Activated T-helper 17 cell treated with anti-CD3 and anti-CD28 coated beads, Interleukin-2, amount 50 U/mL, for 72 hours (primary cell): ENCODE measurements around the gene CEP120. TPM values are rescaled to one million over a fixed set of nuclear protein-coding genes. Genes with fewer than 3 reads are reported as not detected.
A peak's percentile ranks its signal among the peaks of the same experiment; 100 is the strongest.
"Not testable (repeated sequence)": the region's sequence is repeated elsewhere in the genome, so short reads cannot be mapped to it uniquely, and the experiment has no call there.

Experiments used
- ATAC-seq: fragments of 150-1000 bp; cut with Tn5 transposase; replicated peaks from 2 replicates; pipeline ENCODE4 v1.10.0; 2021; ENCODE audit warnings: mild to moderate bottlenecking, moderate library complexity
- H3K27ac Mint-ChIP-seq: one replicate; pipeline ENCODE4 v1.8.0; 2022; ENCODE audit warnings: mixed read lengths
- H3K27me3 Mint-ChIP-seq: one replicate; pipeline ENCODE4 v1.8.0; 2022; ENCODE audit warnings: mixed read lengths
- H3K36me3 Mint-ChIP-seq: one replicate; pipeline ENCODE4 v1.8.0; 2022; ENCODE audit warnings: low read depth, mild to moderate bottlenecking, mixed read lengths
- H3K4me1 Mint-ChIP-seq: one replicate; pipeline ENCODE4 v1.8.0; 2022; ENCODE audit warnings: mixed read lengths
- H3K4me3 Mint-ChIP-seq: one replicate; pipeline ENCODE4 v1.8.0; 2022; ENCODE audit warnings: mild to moderate bottlenecking, mixed read lengths
- H3K9me3 Mint-ChIP-seq: one replicate; pipeline ENCODE4 v1.8.0; 2022; ENCODE audit warnings: mixed read lengths
- total RNA-seq, 2 donors: library from RNA; stranded (reverse); gene quantifications; one replicate each; pipeline ENCODE4 v1.2.3, GENCODE V29; 2022

Gene CEP120
- total RNA-seq, 2 donors from 2014 or later = 20.3 to 34.5 TPM

DNA sequence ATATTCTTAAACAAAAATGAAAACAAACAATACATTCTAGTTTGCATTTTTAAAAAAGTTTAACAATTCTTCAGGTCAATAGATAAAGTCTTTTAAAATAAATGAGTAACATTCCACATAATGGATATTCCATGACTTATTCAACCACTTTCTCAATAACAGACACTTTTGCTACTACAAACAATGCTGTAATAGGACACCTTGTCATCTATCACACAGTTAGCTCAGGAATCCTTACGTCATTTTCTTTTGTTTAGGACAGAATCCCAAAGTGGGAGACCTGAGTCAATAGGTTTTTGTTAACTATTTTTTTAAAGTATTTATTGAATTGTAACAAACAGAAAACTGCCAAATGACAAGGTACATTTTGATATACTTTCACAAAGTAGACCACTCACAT is 72.5 kb downstream of the CEP120 start:
- peaks cover 51% of the 10 kb centered on the region for H3K36me3 Mint-ChIP-seq
- no peak overlapping the region for H3K4me3 Mint-ChIP-seq
- no peaks in the 10 kb centered on the region for H3K4me1 Mint-ChIP-seq
- no peak for ATAC-seq
- H3K9me3 Mint-ChIP-seq = no peaks in the 10 kb centered on the region
- H3K27ac Mint-ChIP-seq = no peak overlapping the region
- H3K27me3 Mint-ChIP-seq = no peaks in the 10 kb centered on the region

DNA sequence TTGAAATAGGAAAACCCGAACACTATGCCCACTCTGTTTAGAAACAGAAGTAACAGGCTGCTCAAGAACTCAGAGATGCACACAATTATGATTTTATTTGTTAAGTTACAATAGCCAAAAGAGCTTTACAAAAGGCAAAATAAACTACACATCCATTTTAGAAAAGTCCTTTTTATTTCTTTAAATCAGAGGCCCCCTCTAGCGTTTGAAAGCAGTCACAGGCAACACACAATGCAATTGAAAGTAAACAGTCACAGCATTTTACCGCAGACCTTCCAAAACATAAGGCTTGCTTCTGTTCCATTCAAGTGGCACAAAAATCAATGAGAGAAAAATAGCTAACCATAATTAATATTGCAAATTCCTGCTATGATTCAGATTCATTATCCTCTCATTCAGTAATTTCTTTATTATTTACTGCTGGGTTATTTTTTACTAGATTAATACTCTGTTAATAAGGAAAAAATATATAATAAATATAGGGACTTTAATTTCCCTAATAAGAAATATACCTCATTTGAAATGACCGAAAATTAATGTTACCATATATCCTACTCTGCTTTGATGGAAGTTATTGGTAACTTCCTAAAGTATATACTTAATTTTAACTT is 78.3 kb downstream of the CEP120 start:
- no peak for ATAC-seq
- Mint-ChIP-seq H3K27me3 (no peaks in the 10 kb centered on the region), H3K9me3 (no peaks in the 10 kb centered on the region), H3K27ac (no peak overlapping the region), H3K36me3 (peaks cover 44% of the 10 kb centered on the region), H3K4me1 (no peaks in the 10 kb centered on the region), H3K4me3 (no peak overlapping the region)

DNA sequence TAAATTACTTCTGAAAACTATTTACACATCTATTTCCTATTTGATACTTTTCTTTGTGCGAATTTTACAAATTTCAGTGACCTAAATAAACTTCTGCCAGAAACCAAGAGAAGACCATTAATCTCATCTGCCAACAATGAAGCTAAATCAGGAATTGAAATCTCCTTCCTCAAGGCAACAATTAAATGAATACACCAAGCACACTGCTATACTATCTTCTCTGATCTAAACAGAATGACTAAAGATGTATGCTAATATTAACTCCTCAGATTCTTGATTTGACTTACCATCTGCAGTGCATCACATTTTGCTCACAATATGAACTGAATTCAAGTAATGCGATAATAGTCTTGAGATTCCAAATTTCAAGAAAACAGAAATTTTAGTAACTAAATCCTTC is 82.3 kb downstream of the CEP120 start:
- no peak for ATAC-seq
- Mint-ChIP-seq H3K4me1 (no peaks in the 10 kb centered on the region), H3K36me3 (peaks cover 7% of the 10 kb centered on the region), H3K9me3 (no peaks in the 10 kb centered on the region), H3K27me3 (peaks cover 4% of the 10 kb centered on the region), H3K4me3 (no peak overlapping the region), H3K27ac (no peak overlapping the region)

DNA sequence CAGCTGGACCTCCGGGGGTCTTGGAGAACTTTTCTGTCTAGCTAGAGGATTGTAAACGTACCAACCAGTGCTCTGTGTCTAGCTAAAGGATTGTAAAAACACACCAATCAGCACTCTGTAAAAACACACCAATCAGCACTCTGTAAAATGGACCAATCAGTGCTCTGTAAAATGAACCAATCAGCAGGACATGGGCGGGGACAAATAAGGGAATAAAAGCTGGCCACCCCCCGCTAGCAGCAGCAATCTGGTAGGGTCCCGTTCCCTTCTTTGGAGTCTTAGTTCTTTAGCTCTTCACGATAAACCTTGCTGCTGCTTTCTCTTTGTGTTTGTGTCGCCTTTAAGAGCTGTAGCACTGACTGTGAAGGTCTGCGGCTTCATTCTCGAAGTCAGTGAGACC is 114.8 kb downstream of the CEP120 start:
- not testable (repeated sequence) for H3K9me3 Mint-ChIP-seq, H3K4me1 Mint-ChIP-seq, H3K4me3 Mint-ChIP-seq, H3K36me3 Mint-ChIP-seq, H3K27ac Mint-ChIP-seq, H3K27me3 Mint-ChIP-seq, ATAC-seq

- Mint-ChIP-seq H3K36me3 (no peaks in the 10 kb centered on the region), H3K9me3 (no peaks in the 10 kb centered on the region), H3K4me3 (no peak overlapping the region), H3K27me3 (no peaks in the 10 kb centered on the region), H3K4me1 (no peaks in the 10 kb centered on the region), H3K27ac (no peak overlapping the region)
- ATAC-seq = no peak
Measured at GRCh38 chr5:123305751-123306150, 117.5 kb downstream of the CEP120 start.

- no peak for ATAC-seq
- no peaks in the 10 kb centered on the region for H3K36me3 Mint-ChIP-seq
- H3K4me1 Mint-ChIP-seq = no peaks in the 10 kb centered on the region
- H3K27me3 Mint-ChIP-seq = peaks cover 5% of the 10 kb centered on the region
- H3K9me3 Mint-ChIP-seq = no peaks in the 10 kb centered on the region
- H3K27ac Mint-ChIP-seq = no peak overlapping the region
- H3K4me3 Mint-ChIP-seq = no peak overlapping the region
Measured at GRCh38 chr5:123304777-123305316, 118.4 kb downstream of the CEP120 start.

DNA sequence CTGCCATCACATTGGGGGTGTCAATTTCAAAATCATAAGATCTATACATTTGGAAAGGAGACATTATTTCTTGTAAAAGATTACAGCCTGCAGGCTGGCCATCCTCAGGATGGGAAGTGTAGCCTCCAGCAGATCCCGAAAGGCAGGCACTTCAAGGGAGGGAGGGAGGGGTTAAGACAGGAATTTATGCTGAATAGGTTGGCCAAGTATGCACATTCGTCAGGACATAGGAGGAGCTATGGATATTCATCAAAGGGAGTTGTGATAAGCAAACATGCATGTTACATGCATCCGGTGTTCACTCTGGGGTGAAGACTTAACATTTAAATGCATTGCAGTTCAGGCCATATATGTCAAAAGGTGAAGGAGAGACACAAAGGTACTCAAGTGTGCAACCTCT is 119.4 kb downstream of the CEP120 start:
- no peak overlapping the region for H3K4me3 Mint-ChIP-seq
- no peaks in the 10 kb centered on the region for H3K36me3 Mint-ChIP-seq
- peaks cover 9% of the 10 kb centered on the region for H3K27me3 Mint-ChIP-seq
- no peak overlapping the region for H3K27ac Mint-ChIP-seq
- no peaks in the 10 kb centered on the region for H3K4me1 Mint-ChIP-seq
- H3K9me3 Mint-ChIP-seq = no peaks in the 10 kb centered on the region
- no peak for ATAC-seq

DNA sequence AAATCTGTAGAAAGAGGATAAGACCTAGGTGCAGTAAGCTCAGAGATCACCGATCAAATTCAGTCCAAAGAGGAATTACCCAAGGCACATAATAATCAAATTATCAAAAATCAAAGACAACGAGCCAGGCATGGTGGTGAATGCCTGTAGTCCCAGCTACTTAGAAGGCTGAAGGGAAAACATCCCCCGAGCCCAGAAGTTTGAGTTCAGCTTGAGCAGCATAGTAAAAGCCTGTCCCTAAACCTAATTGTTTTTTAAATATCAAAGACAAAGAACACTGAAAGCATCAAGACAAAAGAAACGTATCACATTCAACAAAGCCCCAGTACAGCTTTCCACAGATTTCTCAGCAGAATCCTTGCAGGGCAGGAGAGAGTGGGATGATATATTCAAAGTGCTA is 122.9 kb downstream of the CEP120 start:
- Mint-ChIP-seq H3K36me3 (no peaks in the 10 kb centered on the region), H3K9me3 (peaks cover 4% of the 10 kb centered on the region), H3K4me1 (no peaks in the 10 kb centered on the region), H3K4me3 (no peak overlapping the region), H3K27me3 (peaks cover 13% of the 10 kb centered on the region), H3K27ac (no peak overlapping the region)
- ATAC-seq = no peak

DNA sequence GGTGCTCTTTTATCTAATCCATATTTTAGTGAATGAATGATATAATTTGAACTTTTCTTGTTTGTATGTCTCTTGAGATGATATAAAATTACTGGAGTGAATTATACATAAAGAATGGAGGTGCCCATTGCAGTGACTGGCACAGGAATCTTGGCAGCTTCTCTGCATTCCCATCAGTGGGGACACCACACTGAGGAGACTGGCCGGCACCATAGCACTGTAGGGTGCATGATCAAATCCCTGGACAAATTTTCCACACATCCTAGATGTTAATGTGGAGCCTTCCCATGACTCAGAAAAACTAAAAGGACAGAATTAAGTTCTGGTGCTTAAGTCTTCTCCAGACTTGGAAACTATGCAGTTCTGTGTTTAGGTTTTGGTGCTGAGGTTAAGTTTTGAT is 124.1 kb downstream of the CEP120 start:
- no peaks in the 10 kb centered on the region for H3K4me1 Mint-ChIP-seq
- H3K27me3 Mint-ChIP-seq = peaks cover 13% of the 10 kb centered on the region
- H3K27ac Mint-ChIP-seq = no peak overlapping the region
- no peaks in the 10 kb centered on the region for H3K36me3 Mint-ChIP-seq
- ATAC-seq = no peak
- peaks cover 4% of the 10 kb centered on the region for H3K9me3 Mint-ChIP-seq
- no peak overlapping the region for H3K4me3 Mint-ChIP-seq

GRCh38 chr5:123298335-123299030 is 124.7 kb downstream of the CEP120 start:
- Mint-ChIP-seq H3K27me3 (peaks cover 16% of the 10 kb centered on the region), H3K27ac (no peak overlapping the region), H3K4me1 (no peaks in the 10 kb centered on the region), H3K4me3 (no peak overlapping the region), H3K36me3 (no peaks in the 10 kb centered on the region), H3K9me3 (peaks cover 4% of the 10 kb centered on the region)
- peak; percentile 37 for ATAC-seq

DNA sequence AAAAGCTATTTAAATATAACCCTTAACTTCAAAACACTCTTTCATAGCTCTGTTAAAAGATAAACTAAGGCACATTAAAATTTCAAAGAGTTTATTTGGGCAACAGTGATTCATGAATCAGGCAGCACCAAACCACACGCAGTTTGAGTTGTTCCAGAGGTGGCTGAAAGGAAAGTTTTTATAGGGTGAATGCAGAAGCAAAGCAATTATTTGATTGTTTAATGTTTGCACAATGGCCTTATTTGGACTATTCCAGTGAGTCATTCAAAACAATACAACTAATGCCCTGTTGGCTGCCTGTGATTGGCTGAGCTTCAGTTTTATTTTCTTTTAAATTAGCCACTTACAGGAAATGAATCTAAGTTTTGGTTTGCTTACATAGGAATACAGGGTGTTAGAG is 125.3 kb downstream of the CEP120 start:
- ATAC-seq = no peak
- no peak overlapping the region for H3K27ac Mint-ChIP-seq
- peaks cover 4% of the 10 kb centered on the region for H3K9me3 Mint-ChIP-seq
- peaks cover 16% of the 10 kb centered on the region for H3K27me3 Mint-ChIP-seq
- H3K4me1 Mint-ChIP-seq = no peaks in the 10 kb centered on the region
- H3K36me3 Mint-ChIP-seq = no peaks in the 10 kb centered on the region
- no peak overlapping the region for H3K4me3 Mint-ChIP-seq

DNA sequence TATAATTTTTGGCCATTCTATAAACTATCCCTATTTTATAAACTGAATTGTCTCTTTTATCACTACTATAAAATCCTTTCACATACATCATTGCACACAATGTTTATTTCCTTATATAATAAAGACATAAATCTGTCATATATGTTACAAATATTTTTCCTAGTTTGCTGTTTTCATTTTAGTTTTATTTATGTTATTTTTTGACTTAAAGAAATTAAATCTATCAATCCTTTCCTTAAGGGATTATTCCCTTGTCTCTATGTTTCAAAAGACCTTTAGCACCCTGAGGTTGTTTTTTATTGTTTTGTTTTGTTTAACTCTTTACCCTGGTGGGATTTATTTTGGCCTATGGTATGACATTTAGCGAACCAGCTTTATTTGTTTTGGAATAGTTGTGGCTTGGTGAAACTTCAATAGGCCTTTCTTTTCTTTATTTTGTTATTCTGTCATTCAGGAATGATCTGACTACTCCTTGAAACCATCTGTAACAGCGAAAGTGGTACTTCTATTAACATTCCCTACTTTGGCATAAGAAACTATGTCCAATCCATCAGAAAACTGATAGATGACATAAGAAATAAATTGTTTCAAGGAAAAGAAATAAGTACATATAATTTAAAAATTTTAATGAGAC is 125.9 kb downstream of the CEP120 start:
- H3K4me1 Mint-ChIP-seq = no peaks in the 10 kb centered on the region
- no peaks in the 10 kb centered on the region for H3K36me3 Mint-ChIP-seq
- ATAC-seq = no peak
- H3K4me3 Mint-ChIP-seq = no peak overlapping the region
- H3K9me3 Mint-ChIP-seq = peaks cover 4% of the 10 kb centered on the region
- no peak overlapping the region for H3K27ac Mint-ChIP-seq
- peaks cover 16% of the 10 kb centered on the region for H3K27me3 Mint-ChIP-seq
